Measurements from ENCODE around the gene LAMP5. TPM values are rescaled to one million over a fixed set of nuclear protein-coding genes. Genes with fewer than 3 reads are reported as not detected.

The LAMP5 gene
- total RNA-seq, 6 experiments from 2014 or later = 0.10 TPM; not detected in 5

- Histone ChIP-seq H3K27ac (no peak overlapping the region), H3K4me3 (no peak overlapping the region), H3K36me3 (no peaks in the 10 kb centered on the region), H3K27me3 (no peaks in the 10 kb centered on the region), H3K4me1 (peaks cover 0 to 2% (median 0%) of the 10 kb centered on the region in 4 donors), H3K9me3 (no peaks in the 10 kb centered on the region)
- TF ChIP-seq CTCF (IDR thresholded peaks at IDR 0.05) = no peak
- TF ChIP-seq POLR2A (IDR thresholded peaks at IDR 0.05) = no peak
- no peak for ATAC-seq
- intact Hi-C loops (cut with DNase I) = no loop called here
- no peak for DNase-seq
- 40% methylated on average over 2 of the region's 2 CpGs for WGBS (ENCODE audit: insufficient coverage, low coverage, low lambda C conversion rate, missing lambda C conversion rate)
Observed at GRCh38 chr20:9483131-9483530, 31.3 kb upstream of the LAMP5 start.

GRCh38 chr20:9485614-9486340, 28.6 kb upstream of the LAMP5 start:
- WGBS (ENCODE audit: insufficient coverage, low coverage, low lambda C conversion rate, missing lambda C conversion rate) = 45% methylated on average over 9 of the region's 9 CpGs
- Histone ChIP-seq H3K36me3 (no peaks in the 10 kb centered on the region), H3K27me3 (peaks cover 0 to 4% of the 10 kb centered on the region in 2 donors), H3K9me3 (no peaks in the 10 kb centered on the region), H3K4me3 (no peak overlapping the region), H3K27ac (no peak overlapping the region), H3K4me1 (peaks cover 0 to 2% (median 0%) of the 10 kb centered on the region in 4 donors)
- DNase-seq = no peak
- ATAC-seq = no peak
- TF ChIP-seq CTCF (IDR thresholded peaks at IDR 0.05) (no peak), POLR2A (IDR thresholded peaks at IDR 0.05) (no peak)
- intact Hi-C loops (cut with DNase I) = no loop called here

- peaks cover 0 to 4% of the 10 kb centered on the region in 2 donors for H3K27me3 ChIP-seq
- no peaks in the 10 kb centered on the region for H3K9me3 ChIP-seq
- DNase-seq (no peak), ATAC-seq (no peak)
- H3K4me1 ChIP-seq = no peaks in the 10 kb centered on the region
- intact Hi-C loops (cut with DNase I) = no loop called here
- TF ChIP-seq POLR2A (IDR thresholded peaks at IDR 0.05) (no peak), CTCF (IDR thresholded peaks at IDR 0.05) (no peak)
- no peaks in the 10 kb centered on the region for H3K36me3 ChIP-seq
- H3K27ac ChIP-seq = no peak overlapping the region
- 52% methylated on average over 4 of the region's 4 CpGs for WGBS (ENCODE audit: insufficient coverage, low coverage, low lambda C conversion rate, missing lambda C conversion rate)
- H3K4me3 ChIP-seq = no peak overlapping the region
Observed at GRCh38 chr20:9487231-9487630, 27.2 kb upstream of the LAMP5 start.

DNA sequence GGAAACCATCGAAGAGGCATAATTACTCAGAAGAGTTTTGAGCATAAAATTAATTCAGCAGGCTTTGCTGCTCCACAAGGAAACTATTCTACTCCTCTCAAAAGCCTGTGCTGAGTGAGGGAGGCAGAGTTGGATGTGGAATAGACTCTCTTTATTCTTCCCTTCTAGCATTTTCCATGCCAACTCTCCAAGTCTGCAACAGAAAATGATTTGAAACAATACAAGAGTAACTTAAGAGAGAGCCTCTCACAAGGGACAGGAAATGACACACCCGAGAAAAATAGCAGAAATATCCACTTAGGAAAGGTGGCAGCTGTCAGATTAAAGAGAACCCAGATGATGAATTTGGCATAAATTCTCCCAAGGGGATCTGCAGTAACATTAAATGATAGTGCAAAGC, 26.3 kb upstream of the LAMP5 start:
- WGBS (ENCODE audit: insufficient coverage, low coverage, low lambda C conversion rate, missing lambda C conversion rate) = 28% methylated on average over 2 of the region's 2 CpGs
- no peak for ATAC-seq

More for the DNA sequence above, 26.3 kb upstream of the LAMP5 start:
- Histone ChIP-seq H3K36me3 (no peaks in the 10 kb centered on the region), H3K4me1 (no peaks in the 10 kb centered on the region), H3K27me3 (peaks cover 0 to 4% of the 10 kb centered on the region in 2 donors), H3K9me3 (no peaks in the 10 kb centered on the region), H3K27ac (no peak overlapping the region), H3K4me3 (no peak overlapping the region)
- intact Hi-C loops (cut with DNase I) = no loop called here
- TF ChIP-seq CTCF (IDR thresholded peaks at IDR 0.05) (no peak), POLR2A (IDR thresholded peaks at IDR 0.05) (no peak)
- DNase-seq = no peak
